Neural cell (in vitro differentiated cells): ENCODE data around the gene SLAMF1. TPM values are rescaled to one million over a fixed set of nuclear protein-coding genes. Genes with fewer than 3 reads are reported as not detected.

Experiments used
- H2AFZ ChIP-seq: fragments of 200-600, 300-800 bp; sonication (generic), shearing (Covaris generic); 2 replicates; pipeline ENCODE4 v1.6.0; 2014; ENCODE audit warnings: low read depth, mild to moderate bottlenecking, antibody characterized with exemption, low read length, moderate library complexity
- H3F3A ChIP-seq: fragments of 200-600 bp; shearing (Covaris generic); 2 replicates; pipeline ENCODE4 v1.6.1; 2016; ENCODE audit warnings: mild to moderate bottlenecking, moderate library complexity, mixed read lengths, antibody characterized with exemption, low read length; ENCODE audit not compliant: insufficient read depth, poor library complexity, severe bottlenecking
- H3K27ac ChIP-seq: fragments of 200-600, 300-800 bp; sonication (generic), shearing (Covaris generic); 2 replicates; pipeline ENCODE4 v1.5.1; 2014; ENCODE audit warnings: mild to moderate bottlenecking, low read length, moderate library complexity
- H3K27me3 ChIP-seq: fragments of 300-800, 200-600 bp; sonication (generic), shearing (Covaris generic); 2 replicates; pipeline ENCODE4 v1.6.0; 2014; ENCODE audit warnings: mild to moderate bottlenecking, low read depth, low read length, moderate library complexity; ENCODE audit not compliant: insufficient read depth
- H3K36me3 ChIP-seq: fragments of 300-800, 200-600 bp; sonication (generic), shearing (Covaris generic); 2 replicates; pipeline ENCODE4 v1.5.1; 2014; ENCODE audit warnings: mild to moderate bottlenecking, antibody characterized with exemption, low read length, moderate library complexity; ENCODE audit not compliant: insufficient read depth
- H3K4me2 ChIP-seq: fragments of 300-800, 200-600 bp; sonication (generic), shearing (Covaris generic); 2 replicates; pipeline ENCODE4 v1.6.0; 2014; ENCODE audit warnings: mild to moderate bottlenecking, low read length
- H3K4me3 ChIP-seq: fragments of 300-800, 200-600 bp; sonication (generic), shearing (Covaris generic); 2 replicates; pipeline ENCODE4 v1.5.1; 2014; ENCODE audit warnings: mild to moderate bottlenecking, low read length, moderate library complexity
- H3K79me2 ChIP-seq: fragments of 200-600 bp; shearing (Covaris generic); replicated peaks from 2 replicates; pipeline ENCODE4 v1.6.0; 2014; ENCODE audit warnings: mild to moderate bottlenecking, low read length, moderate library complexity; ENCODE audit not compliant: insufficient read depth
- H3K9ac ChIP-seq: fragments of 300-800, 200-600 bp; sonication (generic), shearing (Covaris generic); 2 replicates; pipeline ENCODE4 v1.6.1; 2016; ENCODE audit warnings: mild to moderate bottlenecking, low read length, mixed read lengths
- H3K9me2 ChIP-seq: fragments of 200-600 bp; shearing (Covaris generic); 2 replicates; pipeline ENCODE4 v1.6.1; 2016; ENCODE audit warnings: mild to moderate bottlenecking, low read length, mixed read lengths; ENCODE audit not compliant: insufficient read depth
- H3K9me3 ChIP-seq: fragments of 200-600, 300-800 bp; sonication (generic), shearing (Covaris generic); 2 replicates; pipeline ENCODE4 v1.6.1; 2016; ENCODE audit warnings: mild to moderate bottlenecking, mixed run types, low read length, moderate library complexity, mixed read lengths
- H4K20me1 ChIP-seq: fragments of 200-600 bp; shearing (Covaris generic); 2 replicates; pipeline ENCODE4 v1.6.1; 2016; ENCODE audit warnings: mild to moderate bottlenecking, mixed run types; ENCODE audit not compliant: insufficient read depth
- EP300 ChIP-seq: fragments of 450-650 bp; conservative IDR thresholded peaks from 2 replicates; pipeline ENCODE4 v1.6.1; 2014; ENCODE audit warnings: antibody characterized with exemption, mild to moderate bottlenecking, moderate library complexity; ENCODE audit not compliant: poor library complexity, severe bottlenecking
- EZH2 ChIP-seq: fragments of 200-600, 300-800 bp; shearing (Covaris generic), sonication (generic); IDR thresholded peaks from 2 replicates; pipeline ENCODE4 v1.6.1; 2014; ENCODE audit warnings: antibody characterized with exemption, low read length, borderline replicate concordance, mild to moderate bottlenecking; ENCODE audit not compliant: insufficient read depth, poor library complexity, severe bottlenecking
- MXI1 ChIP-seq: fragments of 450-650 bp; conservative IDR thresholded peaks from 2 replicates; pipeline ENCODE4 v1.6.1; 2014; ENCODE audit warnings: antibody characterized with exemption, mild to moderate bottlenecking; ENCODE audit not compliant: poor library complexity, severe bottlenecking
- POLR2AphosphoS5 ChIP-seq: IDR thresholded peaks from 2 replicates; pipeline ENCODE4 v1.6.1; 2012
- RAD21 ChIP-seq: fragments of 450-650 bp; conservative IDR thresholded peaks from 2 replicates; pipeline ENCODE4 v1.6.1; 2014; ENCODE audit warnings: antibody characterized with exemption, mild to moderate bottlenecking, moderate library complexity
- SMC3 ChIP-seq: fragments of 450-650 bp; conservative IDR thresholded peaks from 2 replicates; pipeline ENCODE4 v1.6.1; 2014; ENCODE audit warnings: antibody characterized with exemption, mild to moderate bottlenecking, moderate library complexity; ENCODE audit not compliant: poor library complexity
- TAF1 ChIP-seq: IDR thresholded peaks from 2 replicates; pipeline ENCODE4 v1.6.1; 2012; ENCODE audit warnings: low read depth
- polyA plus RNA-seq: library from polyadenylated mRNA; depleted of rRNA; stranded (reverse); fragments of >200 nt; gene quantifications from 2 replicates; pipeline ENCODE4 v1.2.3, GENCODE V29; 2014
- TF ChIP-seq, protein P1 (sequence below): fragments of 450-650 bp; IDR thresholded peaks from 2 replicates; pipeline ENCODE4 v1.5.1; 2014; ENCODE audit warnings: antibody characterized with exemption, mild to moderate bottlenecking, moderate library complexity; ENCODE audit not compliant: poor library complexity, severe bottlenecking
- TF ChIP-seq, protein P2 (sequence below): IDR thresholded peaks from 2 replicates; pipeline ENCODE4 v1.6.1; 2012; ENCODE audit warnings: borderline replicate concordance

Gene SLAMF1
- polyA plus RNA-seq, 1 donor from 2014 or later = not detected

DNA sequence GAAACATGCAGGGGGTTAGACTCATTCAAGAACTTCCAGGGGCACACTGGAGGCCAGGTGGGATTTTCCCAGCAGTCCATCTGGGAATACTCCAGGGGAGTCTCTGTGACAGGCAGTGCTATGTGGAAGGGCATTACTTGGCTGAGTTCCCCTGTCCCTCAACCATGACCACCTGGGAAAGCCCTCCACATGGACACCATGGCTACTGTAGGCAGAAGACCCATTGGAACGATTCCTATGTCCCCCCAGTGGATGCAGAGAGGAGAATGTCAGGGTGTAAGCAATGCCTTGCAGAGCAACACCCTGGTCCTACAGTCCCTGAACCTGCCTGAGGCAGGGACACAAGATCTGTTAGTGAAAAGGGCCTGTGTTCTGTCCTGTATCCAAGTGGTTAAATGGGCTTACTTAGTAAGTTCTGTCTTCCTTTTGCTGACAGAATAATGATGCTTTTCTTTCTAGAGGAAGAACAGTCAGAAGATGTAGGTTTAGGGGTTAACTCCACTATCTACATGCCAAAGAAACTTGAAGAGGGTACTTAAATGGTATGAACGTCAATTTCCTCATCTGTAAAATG, 13.4 kb downstream of the SLAMF1 start:
- Histone ChIP-seq H3K9ac (no peak overlapping the region), H3K27ac (no peak overlapping the region), H3K9me3 (no peaks in the 10 kb centered on the region), H2AFZ (no peak overlapping the region), H3K4me2 (no peak overlapping the region), H3K9me2 (no peaks in the 10 kb centered on the region), H4K20me1 (no peaks in the 10 kb centered on the region), H3K27me3 (no peaks in the 10 kb centered on the region), H3F3A (no peaks in the 10 kb centered on the region), H3K4me3 (no peak overlapping the region), H3K79me2 (no peaks in the 10 kb centered on the region), H3K36me3 (no peaks in the 10 kb centered on the region)
- no peak for TF ChIP-seq MXI1
- no peak for TF ChIP-seq SMC3
- no peak for TF ChIP-seq EP300
- TF ChIP-seq TAF1 = no peak
- TF ChIP-seq, protein P1, sequence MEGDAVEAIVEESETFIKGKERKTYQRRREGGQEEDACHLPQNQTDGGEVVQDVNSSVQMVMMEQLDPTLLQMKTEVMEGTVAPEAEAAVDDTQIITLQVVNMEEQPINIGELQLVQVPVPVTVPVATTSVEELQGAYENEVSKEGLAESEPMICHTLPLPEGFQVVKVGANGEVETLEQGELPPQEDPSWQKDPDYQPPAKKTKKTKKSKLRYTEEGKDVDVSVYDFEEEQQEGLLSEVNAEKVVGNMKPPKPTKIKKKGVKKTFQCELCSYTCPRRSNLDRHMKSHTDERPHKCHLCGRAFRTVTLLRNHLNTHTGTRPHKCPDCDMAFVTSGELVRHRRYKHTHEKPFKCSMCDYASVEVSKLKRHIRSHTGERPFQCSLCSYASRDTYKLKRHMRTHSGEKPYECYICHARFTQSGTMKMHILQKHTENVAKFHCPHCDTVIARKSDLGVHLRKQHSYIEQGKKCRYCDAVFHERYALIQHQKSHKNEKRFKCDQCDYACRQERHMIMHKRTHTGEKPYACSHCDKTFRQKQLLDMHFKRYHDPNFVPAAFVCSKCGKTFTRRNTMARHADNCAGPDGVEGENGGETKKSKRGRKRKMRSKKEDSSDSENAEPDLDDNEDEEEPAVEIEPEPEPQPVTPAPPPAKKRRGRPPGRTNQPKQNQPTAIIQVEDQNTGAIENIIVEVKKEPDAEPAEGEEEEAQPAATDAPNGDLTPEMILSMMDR = no peak
- TF ChIP-seq, protein P2, sequence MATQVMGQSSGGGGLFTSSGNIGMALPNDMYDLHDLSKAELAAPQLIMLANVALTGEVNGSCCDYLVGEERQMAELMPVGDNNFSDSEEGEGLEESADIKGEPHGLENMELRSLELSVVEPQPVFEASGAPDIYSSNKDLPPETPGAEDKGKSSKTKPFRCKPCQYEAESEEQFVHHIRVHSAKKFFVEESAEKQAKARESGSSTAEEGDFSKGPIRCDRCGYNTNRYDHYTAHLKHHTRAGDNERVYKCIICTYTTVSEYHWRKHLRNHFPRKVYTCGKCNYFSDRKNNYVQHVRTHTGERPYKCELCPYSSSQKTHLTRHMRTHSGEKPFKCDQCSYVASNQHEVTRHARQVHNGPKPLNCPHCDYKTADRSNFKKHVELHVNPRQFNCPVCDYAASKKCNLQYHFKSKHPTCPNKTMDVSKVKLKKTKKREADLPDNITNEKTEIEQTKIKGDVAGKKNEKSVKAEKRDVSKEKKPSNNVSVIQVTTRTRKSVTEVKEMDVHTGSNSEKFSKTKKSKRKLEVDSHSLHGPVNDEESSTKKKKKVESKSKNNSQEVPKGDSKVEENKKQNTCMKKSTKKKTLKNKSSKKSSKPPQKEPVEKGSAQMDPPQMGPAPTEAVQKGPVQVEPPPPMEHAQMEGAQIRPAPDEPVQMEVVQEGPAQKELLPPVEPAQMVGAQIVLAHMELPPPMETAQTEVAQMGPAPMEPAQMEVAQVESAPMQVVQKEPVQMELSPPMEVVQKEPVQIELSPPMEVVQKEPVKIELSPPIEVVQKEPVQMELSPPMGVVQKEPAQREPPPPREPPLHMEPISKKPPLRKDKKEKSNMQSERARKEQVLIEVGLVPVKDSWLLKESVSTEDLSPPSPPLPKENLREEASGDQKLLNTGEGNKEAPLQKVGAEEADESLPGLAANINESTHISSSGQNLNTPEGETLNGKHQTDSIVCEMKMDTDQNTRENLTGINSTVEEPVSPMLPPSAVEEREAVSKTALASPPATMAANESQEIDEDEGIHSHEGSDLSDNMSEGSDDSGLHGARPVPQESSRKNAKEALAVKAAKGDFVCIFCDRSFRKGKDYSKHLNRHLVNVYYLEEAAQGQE = no peak
- no peak for TF ChIP-seq RAD21

DNA sequence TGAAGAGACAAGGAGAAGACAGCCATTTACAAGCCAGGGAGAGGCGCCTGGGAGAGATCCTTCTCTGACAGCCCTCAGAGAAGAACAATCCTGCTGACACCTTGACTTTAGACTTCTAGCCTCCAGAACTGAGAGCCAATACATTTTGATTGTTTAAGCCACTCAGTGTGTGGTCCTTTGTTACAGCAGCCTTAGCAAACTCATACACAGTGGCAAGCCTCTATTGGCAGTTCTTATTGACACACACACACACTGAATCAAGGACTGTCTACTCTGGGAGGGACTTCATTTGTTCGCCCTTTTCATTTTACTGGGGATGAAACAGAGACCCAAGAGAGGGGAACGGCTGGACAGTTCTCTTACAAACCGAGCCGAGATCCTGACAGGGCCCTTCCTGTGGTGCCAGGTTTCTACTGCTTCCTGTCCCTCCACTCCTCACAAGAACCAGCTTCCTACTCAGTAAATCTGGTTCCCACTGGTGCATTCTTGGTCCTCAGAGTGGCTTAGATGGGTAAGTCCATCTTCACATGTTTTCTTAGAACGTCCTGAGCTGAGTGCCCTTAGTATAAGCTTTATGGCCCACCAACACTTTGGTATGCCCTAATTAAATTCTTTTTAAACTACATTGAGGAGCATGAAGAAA, 14.7 kb downstream of the SLAMF1 start:
- Histone ChIP-seq H3K27me3 (no peaks in the 10 kb centered on the region), H2AFZ (no peak overlapping the region), H3K36me3 (no peaks in the 10 kb centered on the region), H3K79me2 (no peaks in the 10 kb centered on the region), H3K27ac (no peak overlapping the region), H3K9me2 (no peaks in the 10 kb centered on the region), H4K20me1 (no peaks in the 10 kb centered on the region), H3K9ac (no peak overlapping the region), H3K4me3 (no peak overlapping the region), H3F3A (no peaks in the 10 kb centered on the region), H3K4me2 (no peak overlapping the region), H3K9me3 (no peaks in the 10 kb centered on the region)
- no peak for TF ChIP-seq RAD21
- TF ChIP-seq POLR2AphosphoS5 = no peak
- TF ChIP-seq EZH2 = no peak
- TF ChIP-seq, protein P1 = no peak
- TF ChIP-seq TAF1 = no peak
- TF ChIP-seq EP300 = no peak
- no peak for TF ChIP-seq SMC3
- no peak for TF ChIP-seq MXI1
